Measurements from ENCODE around the gene KCTD8. TPM values are rescaled to one million over a fixed set of nuclear protein-coding genes. Genes with fewer than 3 reads are reported as not detected.

The KCTD8 gene
- total RNA-seq, 1 experiment from 2014 or later = 3.8 TPM

DNA sequence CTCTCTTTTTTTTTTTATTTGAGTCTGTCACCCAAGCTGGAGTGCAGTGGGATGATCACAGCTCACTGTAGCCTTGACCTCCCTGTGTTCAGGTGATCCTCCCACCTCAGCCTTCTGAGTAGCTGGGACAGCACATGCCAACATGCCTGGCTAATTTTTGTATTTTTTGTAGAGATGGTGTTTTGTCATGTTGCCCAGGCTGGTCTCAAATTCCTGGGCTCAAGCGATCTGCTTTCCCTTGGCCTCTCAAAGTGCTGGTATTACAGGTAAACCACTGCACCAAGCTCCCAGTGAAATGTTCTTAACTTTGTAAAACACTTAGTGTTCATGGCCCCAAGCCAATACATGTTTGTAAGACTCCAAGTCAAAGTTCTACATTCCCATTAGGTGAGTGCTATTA, 316.1 kb downstream of the KCTD8 start:
- Mint-ChIP-seq H3K27me3 (ENCODE audit: low read depth) (no peaks in the 10 kb centered on the region), H3K36me3 (peaks cover 12% of the 10 kb centered on the region), H3K9me3 (peaks cover 26% of the 10 kb centered on the region), H3K4me3 (no peak overlapping the region), H3K4me1 (0 out of 2 replicates have a peak, but pooled peaks cover 3% of the 10 kb centered on the region), H3K27ac (no peak overlapping the region)
- DNase-seq (ENCODE audit: low spot score) (no peak), ATAC-seq (no peak)
- CTCF ChIA-PET = no interaction called here
- POLR2A ChIA-PET = no interaction called here
- TF ChIP-seq JUN (CRISPR knock-in tag; IDR thresholded peaks at IDR 0.05) = no peak
- no peak for TF ChIP-seq ZNF416 (CRISPR knock-in tag; IDR thresholded peaks at IDR 0.05)
- TF ChIP-seq CDX4 (CRISPR knock-in tag; IDR thresholded peaks at IDR 0.05; ENCODE audit: borderline replicate concordance) = no peak
- TF ChIP-seq FOXP1 (CRISPR knock-in tag; IDR thresholded peaks at IDR 0.05; ENCODE audit: borderline replicate concordance) = no peak
- no peak for TF ChIP-seq JAZF1 (CRISPR knock-in tag; IDR thresholded peaks at IDR 0.05)
- TF ChIP-seq RORB (CRISPR knock-in tag; IDR thresholded peaks at IDR 0.05) = no peak
- no peak for TF ChIP-seq TEAD4 (CRISPR knock-in tag; IDR thresholded peaks at IDR 0.05)
- TF ChIP-seq MYBL2 (CRISPR knock-in tag; IDR thresholded peaks at IDR 0.05) = no peak
- TF ChIP-seq, protein P1, sequence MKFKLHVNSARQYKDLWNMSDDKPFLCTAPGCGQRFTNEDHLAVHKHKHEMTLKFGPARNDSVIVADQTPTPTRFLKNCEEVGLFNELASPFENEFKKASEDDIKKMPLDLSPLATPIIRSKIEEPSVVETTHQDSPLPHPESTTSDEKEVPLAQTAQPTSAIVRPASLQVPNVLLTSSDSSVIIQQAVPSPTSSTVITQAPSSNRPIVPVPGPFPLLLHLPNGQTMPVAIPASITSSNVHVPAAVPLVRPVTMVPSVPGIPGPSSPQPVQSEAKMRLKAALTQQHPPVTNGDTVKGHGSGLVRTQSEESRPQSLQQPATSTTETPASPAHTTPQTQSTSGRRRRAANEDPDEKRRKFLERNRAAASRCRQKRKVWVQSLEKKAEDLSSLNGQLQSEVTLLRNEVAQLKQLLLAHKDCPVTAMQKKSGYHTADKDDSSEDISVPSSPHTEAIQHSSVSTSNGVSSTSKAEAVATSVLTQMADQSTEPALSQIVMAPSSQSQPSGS (CRISPR knock-in tag; IDR thresholded peaks at IDR 0.05; ENCODE audit: borderline replicate concordance, low read depth) = no peak
- TF ChIP-seq, protein P2, sequence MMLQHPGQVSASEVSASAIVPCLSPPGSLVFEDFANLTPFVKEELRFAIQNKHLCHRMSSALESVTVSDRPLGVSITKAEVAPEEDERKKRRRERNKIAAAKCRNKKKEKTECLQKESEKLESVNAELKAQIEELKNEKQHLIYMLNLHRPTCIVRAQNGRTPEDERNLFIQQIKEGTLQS (CRISPR knock-in tag; conservative IDR thresholded peaks at IDR 0.05) = no peak
- TF ChIP-seq NR1H2 (CRISPR knock-in tag; IDR thresholded peaks at IDR 0.05) = no peak
- no peak for TF ChIP-seq SMAD3 (CRISPR knock-in tag; IDR thresholded peaks at IDR 0.05; ENCODE audit: borderline replicate concordance)
- no peak for TF ChIP-seq ZNF317 (CRISPR knock-in tag; IDR thresholded peaks at IDR 0.05; ENCODE audit: borderline replicate concordance, low read depth)
- TF ChIP-seq, protein P3, sequence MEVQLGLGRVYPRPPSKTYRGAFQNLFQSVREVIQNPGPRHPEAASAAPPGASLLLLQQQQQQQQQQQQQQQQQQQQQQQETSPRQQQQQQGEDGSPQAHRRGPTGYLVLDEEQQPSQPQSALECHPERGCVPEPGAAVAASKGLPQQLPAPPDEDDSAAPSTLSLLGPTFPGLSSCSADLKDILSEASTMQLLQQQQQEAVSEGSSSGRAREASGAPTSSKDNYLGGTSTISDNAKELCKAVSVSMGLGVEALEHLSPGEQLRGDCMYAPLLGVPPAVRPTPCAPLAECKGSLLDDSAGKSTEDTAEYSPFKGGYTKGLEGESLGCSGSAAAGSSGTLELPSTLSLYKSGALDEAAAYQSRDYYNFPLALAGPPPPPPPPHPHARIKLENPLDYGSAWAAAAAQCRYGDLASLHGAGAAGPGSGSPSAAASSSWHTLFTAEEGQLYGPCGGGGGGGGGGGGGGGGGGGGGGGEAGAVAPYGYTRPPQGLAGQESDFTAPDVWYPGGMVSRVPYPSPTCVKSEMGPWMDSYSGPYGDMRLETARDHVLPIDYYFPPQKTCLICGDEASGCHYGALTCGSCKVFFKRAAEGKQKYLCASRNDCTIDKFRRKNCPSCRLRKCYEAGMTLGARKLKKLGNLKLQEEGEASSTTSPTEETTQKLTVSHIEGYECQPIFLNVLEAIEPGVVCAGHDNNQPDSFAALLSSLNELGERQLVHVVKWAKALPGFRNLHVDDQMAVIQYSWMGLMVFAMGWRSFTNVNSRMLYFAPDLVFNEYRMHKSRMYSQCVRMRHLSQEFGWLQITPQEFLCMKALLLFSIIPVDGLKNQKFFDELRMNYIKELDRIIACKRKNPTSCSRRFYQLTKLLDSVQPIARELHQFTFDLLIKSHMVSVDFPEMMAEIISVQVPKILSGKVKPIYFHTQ (CRISPR knock-in tag; IDR thresholded peaks at IDR 0.05) = no peak

Other genes starting within 250 kb of the KCTD8 start
- gene YIPF7, start 202.8 kb upstream of the KCTD8 start, total RNA-seq (2021) = not detected in 3 replicates
- gene GUF1, start 229.6 kb upstream of the KCTD8 start, total RNA-seq (2021) = 37.6 to 38.8 TPM (median 37.8 TPM) in 3 replicates